SK-N-SH (cell line): ENCODE results near the gene GALM. TPM values are rescaled to one million over a fixed set of nuclear protein-coding genes. Genes with fewer than 3 reads are reported as not detected.
"Not testable (repeated sequence)": the region's sequence is repeated elsewhere in the genome, so short reads cannot be mapped to it uniquely, and the experiment has no call there.

ENCODE experiments used
- CTCF ChIA-PET: fragments of 300-600, 350-600 bp; formaldehyde crosslinking; extraction: SDS; loops from one replicate; lab custom pipeline; 2021; lab: Yijun Ruan, JAX
- POLR2A ChIA-PET: fragments of 350-600 bp; sonication (Branson Sonifier 250); formaldehyde crosslinking; extraction: SDS; loops from one replicate; lab custom pipeline; 2020; ENCODE audit warnings: antibody characterized with exemption, inconsistent platforms; lab: Yijun Ruan, JAX
- DNase-seq: peaks from one replicate; pipeline ENCODE4 v3.0.0; 2012
- H2AFZ ChIP-seq: fragments of 200-600 bp; sonication (generic); 2 replicates; pipeline ENCODE4 v1.8.1; 2016; ENCODE audit warnings: antibody characterized with exemption, mild to moderate bottlenecking, low read depth
- H3F3A ChIP-seq: fragments of 200-600 bp; sonication (generic); replicated peaks from 2 replicates; pipeline ENCODE3; 2016; ENCODE audit warnings: antibody characterized with exemption, mild to moderate bottlenecking; ENCODE audit not compliant: insufficient read depth
- H3K27ac ChIP-seq, 2 experiments: fragments of 200-500 bp in 1 of 2; fragments of 200-600 bp in 1 of 2; sonication (Bioruptor generic) in 1 of 2; sonication (generic), shearing (Covaris generic) in 1 of 2; 2 replicates each; pipeline versions ENCODE4 v1.5.1 to v1.6.1; 2014 to 2016; ENCODE audit warnings: low read depth in 2 of 2, inconsistent platforms in 1 of 2, low read length in 1 of 2, mild to moderate bottlenecking in 1 of 2, mixed read lengths in 1 of 2
- H3K27me3 ChIP-seq: fragments of 200-600 bp; sonication (generic), shearing (Covaris generic); 2 replicates; pipeline ENCODE4 v1.6.1; 2016; ENCODE audit warnings: mixed run types; ENCODE audit not compliant: insufficient read depth
- H3K36me3 ChIP-seq, 2 experiments: fragments of 200-500 bp in 1 of 2; fragments of 200-600 bp in 1 of 2; sonication (Bioruptor generic) in 1 of 2; sonication (generic) in 1 of 2; replicated peaks in 1 of 2; 2 replicates each; pipeline versions ENCODE3 to v1.5.1; 2014 to 2016; ENCODE audit warnings: low read length in 1 of 2, mild to moderate bottlenecking in 1 of 2; ENCODE audit not compliant: insufficient read depth in 2 of 2, control insufficient read depth in 1 of 2
- H3K4me1 ChIP-seq, 2 experiments: fragments of 200-500 bp in 1 of 2; fragments of 200-600 bp in 1 of 2; sonication (Bioruptor generic) in 1 of 2; sonication (generic), shearing (Covaris generic) in 1 of 2; 2 replicates each; pipeline versions ENCODE4 v1.5.1 to v1.6.1; 2014 to 2016; ENCODE audit warnings: low read depth in 1 of 2, low read length in 1 of 2, mixed run types in 1 of 2; ENCODE audit not compliant: insufficient read depth in 2 of 2, control insufficient read depth in 1 of 2
- H3K4me2 ChIP-seq: fragments of 200-600 bp; sonication (generic), shearing (Covaris generic); 2 replicates; pipeline ENCODE4 v1.6.1; 2017; ENCODE audit warnings: mixed run types
- H3K4me3 ChIP-seq, 2 experiments: fragments of 200-500 bp in 1 of 2; fragments of 200-600 bp in 1 of 2; sonication (Bioruptor generic) in 1 of 2; sonication (generic), shearing (Covaris generic) in 1 of 2; 2 replicates each; pipeline versions ENCODE4 v1.5.1 to v1.8.1; 2014 to 2016; ENCODE audit warnings: low read depth in 2 of 2, inconsistent platforms in 1 of 2, low read length in 1 of 2, mild to moderate bottlenecking in 1 of 2, mixed read lengths in 1 of 2, moderate library complexity in 1 of 2
- H3K79me2 ChIP-seq: fragments of 200-600 bp; sonication (generic); 2 replicates; pipeline ENCODE4 v1.8.1; 2017; ENCODE audit warnings: mild to moderate bottlenecking; ENCODE audit not compliant: insufficient read depth
- H3K9ac ChIP-seq: fragments of 200-600 bp; sonication (generic); 2 replicates; pipeline ENCODE4 v1.6.1; 2017; ENCODE audit warnings: mixed run types
- H3K9me2 ChIP-seq: fragments of 200-600 bp; sonication (generic); 2 replicates; pipeline ENCODE4 v1.6.1; 2017; ENCODE audit warnings: mixed run types
- H3K9me3 ChIP-seq: fragments of 200-600 bp; sonication (generic); 2 replicates; pipeline ENCODE4 v1.6.1; 2017; ENCODE audit warnings: mixed run types, mild to moderate bottlenecking, moderate library complexity
- H4K20me1 ChIP-seq: fragments of 200-600 bp; sonication (generic); 2 replicates; pipeline ENCODE4 v1.6.1; 2017; ENCODE audit warnings: mild to moderate bottlenecking, mixed run types; ENCODE audit not compliant: insufficient read depth
- CHD2 ChIP-seq: fragments of 150-350 bp; IDR thresholded peaks from 2 replicates; pipeline ENCODE4 v1.6.1; 2018; ENCODE audit warnings: low read length; ENCODE audit not compliant: partially characterized antibody
- ELF1 ChIP-seq: IDR thresholded peaks from 2 replicates; pipeline ENCODE4 v1.4.0; 2012
- EZH2phosphoT487 ChIP-seq: fragments of 200-600 bp; sonication (generic); IDR thresholded peaks from 2 replicates; pipeline ENCODE4 v1.6.1; 2017; ENCODE audit warnings: low read depth, mixed run types, mild to moderate bottlenecking, antibody characterized with exemption, moderate library complexity, borderline replicate concordance
- FOXJ3 ChIP-seq: sonication (generic); formaldehyde crosslinking; IDR thresholded peaks from 2 replicates; pipeline ENCODE4 v1.5.1; 2020; ENCODE audit warnings: mild to moderate bottlenecking, missing genetic modification reagents
- GATA2 ChIP-seq: sonication (generic); formaldehyde crosslinking; IDR thresholded peaks from 2 replicates; pipeline ENCODE4 v1.5.0; 2020; ENCODE audit warnings: mild to moderate bottlenecking, missing genetic modification reagents
- NFIC ChIP-seq: IDR thresholded peaks from 2 replicates; pipeline ENCODE4 v1.4.0; 2012; ENCODE audit warnings: borderline replicate concordance
- POLR2AphosphoS5 ChIP-seq: IDR thresholded peaks from 2 replicates; pipeline ENCODE4 v1.6.1; 2012; ENCODE audit warnings: low read depth, low read length
- RCOR1 ChIP-seq: fragments of 150-350 bp; IDR thresholded peaks from 2 replicates; pipeline ENCODE4 v1.6.1; 2017; ENCODE audit warnings: antibody characterized with exemption, low read length
- SMC3 ChIP-seq: IDR thresholded peaks from 2 replicates; pipeline ENCODE4 v1.6.1; 2012; ENCODE audit warnings: low read depth, low read length, improper control_type of control experiment
- TCF12 ChIP-seq: IDR thresholded peaks from 2 replicates; pipeline ENCODE4 v1.4.0; 2012
- TEAD4 ChIP-seq: IDR thresholded peaks from 2 replicates; pipeline ENCODE4 v1.4.0; 2012; ENCODE audit warnings: mild to moderate bottlenecking, borderline replicate concordance; ENCODE audit not compliant: insufficient read depth
- ZBTB33 ChIP-seq: IDR thresholded peaks from 2 replicates; pipeline ENCODE4 v1.4.0; 2012; ENCODE audit warnings: low read depth, borderline replicate concordance
- WGBS: methylation state at CpG from one replicate; pipeline ENCODE4 v1.1.6; 2017; ENCODE audit warnings: low lambda C conversion rate; 5-methylcytosine and 5-hydroxymethylcytosine counted together
- polyA plus RNA-seq, 3 experiments: library from polyadenylated mRNA; depleted of rRNA; stranded (reverse); fragments of >200 nt; gene quantifications; 2 replicates each; pipeline ENCODE4 v1.2.3, GENCODE V29; 2012
- TF ChIP-seq, protein P1 (sequence below): IDR thresholded peaks from 2 replicates; pipeline ENCODE4 v1.6.1; 2012; ENCODE audit warnings: mild to moderate bottlenecking, low read depth, low read length, moderate library complexity
- TF ChIP-seq, protein P2 (sequence below): fragments of 150-350 bp; IDR thresholded peaks from 2 replicates; pipeline ENCODE4 v1.6.1; 2016; ENCODE audit warnings: mild to moderate bottlenecking, low read depth, low read length
- TF ChIP-seq, protein P3 (sequence below): IDR thresholded peaks from 2 replicates; pipeline ENCODE4 v1.4.0; 2012; ENCODE audit warnings: low read depth

The GALM gene
- polyA plus RNA-seq, 1 of the 3 experiments (the other 2 are of a cell fraction), result 17.9 TPM

- peaks cover 0 to 10% of the 10 kb centered on the region in 2 experiments; a peak in 2 of 4 replicates for H3K4me1 ChIP-seq
- TF ChIP-seq RCOR1, result no peak
- TF ChIP-seq, all 33 proteins: peak for 0
- Histone ChIP-seq H3K4me3 (no peak overlapping the region), H3K27ac (no peak overlapping the region), H3K9me3 (no peaks in the 10 kb centered on the region), H3K4me2 (no peak overlapping the region), H4K20me1 (no peaks in the 10 kb centered on the region), H3K27me3 (no peaks in the 10 kb centered on the region), H2AFZ (0 out of 2 replicates have a peak overlapping the region, but pooled peaks have one; percentile 41), H3K79me2 (no peaks in the 10 kb centered on the region), H3K9me2 (no peaks in the 10 kb centered on the region), H3F3A (peaks cover 10% of the 10 kb centered on the region), H3K9ac (no peak overlapping the region), H3K36me3 (no peaks in the 10 kb centered on the region)
- WGBS, result 89% methylated on average over 4 of the region's 4 CpGs
- DNase-seq, result no peak
- ChIA-PET CTCF (interaction anchor here (0.7 to 1.5 kb wide), 2 partner anchors 99 to 163 kb away, joined by 3 read pairs; no protein-coding TSS in a partner anchor), POLR2A (interaction anchor here (0.6 kb wide), 1 partner anchor 110 kb away, joined by 3 read pairs; no protein-coding TSS in a partner anchor)
These were observed 30.8 kb upstream of the GALM start for GRCh38 chr2:38635139-38635538.

DNA sequence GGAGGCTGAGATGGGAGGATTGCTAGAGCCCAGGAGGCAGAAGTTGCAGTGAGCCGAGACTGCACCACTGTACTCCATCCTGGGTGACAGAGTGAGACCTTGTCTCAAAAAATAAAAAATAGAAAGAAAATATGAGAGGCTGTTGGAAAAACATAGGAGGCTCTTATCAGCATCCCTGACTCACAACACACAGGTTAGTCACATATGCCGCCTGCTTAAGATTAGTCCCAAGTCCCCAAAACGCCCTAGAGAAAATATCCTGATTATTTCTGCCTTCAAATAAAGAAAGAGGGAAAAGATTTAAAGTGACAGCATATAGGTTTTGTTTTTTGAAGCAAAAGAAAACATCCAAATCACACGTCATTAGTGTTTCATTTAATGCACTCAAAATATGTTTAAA is 29.8 kb upstream of the GALM start:
- ChIA-PET POLR2A (no interaction called here), CTCF (interaction anchor here (0.7 kb wide), 1 partner anchor 12 kb away, joined by 3 read pairs; no protein-coding TSS in a partner anchor)
- Histone ChIP-seq H3F3A (peaks cover 10% of the 10 kb centered on the region), H2AFZ (no peak overlapping the region), H3K9me2 (no peaks in the 10 kb centered on the region), H3K79me2 (no peaks in the 10 kb centered on the region), H3K36me3 (no peaks in the 10 kb centered on the region), H3K4me2 (no peak overlapping the region), H3K9me3 (no peaks in the 10 kb centered on the region), H4K20me1 (no peaks in the 10 kb centered on the region), H3K27me3 (no peaks in the 10 kb centered on the region), H3K4me3 (no peak overlapping the region), H3K4me1 (peaks cover 0 to 10% of the 10 kb centered on the region in 2 experiments; a peak in 2 of 4 replicates), H3K9ac (no peak overlapping the region), H3K27ac (no peak overlapping the region)
- TF ChIP-seq, protein P1, sequence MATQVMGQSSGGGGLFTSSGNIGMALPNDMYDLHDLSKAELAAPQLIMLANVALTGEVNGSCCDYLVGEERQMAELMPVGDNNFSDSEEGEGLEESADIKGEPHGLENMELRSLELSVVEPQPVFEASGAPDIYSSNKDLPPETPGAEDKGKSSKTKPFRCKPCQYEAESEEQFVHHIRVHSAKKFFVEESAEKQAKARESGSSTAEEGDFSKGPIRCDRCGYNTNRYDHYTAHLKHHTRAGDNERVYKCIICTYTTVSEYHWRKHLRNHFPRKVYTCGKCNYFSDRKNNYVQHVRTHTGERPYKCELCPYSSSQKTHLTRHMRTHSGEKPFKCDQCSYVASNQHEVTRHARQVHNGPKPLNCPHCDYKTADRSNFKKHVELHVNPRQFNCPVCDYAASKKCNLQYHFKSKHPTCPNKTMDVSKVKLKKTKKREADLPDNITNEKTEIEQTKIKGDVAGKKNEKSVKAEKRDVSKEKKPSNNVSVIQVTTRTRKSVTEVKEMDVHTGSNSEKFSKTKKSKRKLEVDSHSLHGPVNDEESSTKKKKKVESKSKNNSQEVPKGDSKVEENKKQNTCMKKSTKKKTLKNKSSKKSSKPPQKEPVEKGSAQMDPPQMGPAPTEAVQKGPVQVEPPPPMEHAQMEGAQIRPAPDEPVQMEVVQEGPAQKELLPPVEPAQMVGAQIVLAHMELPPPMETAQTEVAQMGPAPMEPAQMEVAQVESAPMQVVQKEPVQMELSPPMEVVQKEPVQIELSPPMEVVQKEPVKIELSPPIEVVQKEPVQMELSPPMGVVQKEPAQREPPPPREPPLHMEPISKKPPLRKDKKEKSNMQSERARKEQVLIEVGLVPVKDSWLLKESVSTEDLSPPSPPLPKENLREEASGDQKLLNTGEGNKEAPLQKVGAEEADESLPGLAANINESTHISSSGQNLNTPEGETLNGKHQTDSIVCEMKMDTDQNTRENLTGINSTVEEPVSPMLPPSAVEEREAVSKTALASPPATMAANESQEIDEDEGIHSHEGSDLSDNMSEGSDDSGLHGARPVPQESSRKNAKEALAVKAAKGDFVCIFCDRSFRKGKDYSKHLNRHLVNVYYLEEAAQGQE, result no peak
- TF ChIP-seq ZBTB33 (no peak), TEAD4 (no peak), GATA2 (CRISPR knock-in tag) (no peak), FOXJ3 (CRISPR knock-in tag) (no peak), TCF12 (no peak), POLR2AphosphoS5 (no peak), RCOR1 (no peak), SMC3 (no peak), NFIC (no peak), CHD2 (no peak), EZH2phosphoT487 (no peak), ELF1 (no peak)
- TF ChIP-seq, protein P2, sequence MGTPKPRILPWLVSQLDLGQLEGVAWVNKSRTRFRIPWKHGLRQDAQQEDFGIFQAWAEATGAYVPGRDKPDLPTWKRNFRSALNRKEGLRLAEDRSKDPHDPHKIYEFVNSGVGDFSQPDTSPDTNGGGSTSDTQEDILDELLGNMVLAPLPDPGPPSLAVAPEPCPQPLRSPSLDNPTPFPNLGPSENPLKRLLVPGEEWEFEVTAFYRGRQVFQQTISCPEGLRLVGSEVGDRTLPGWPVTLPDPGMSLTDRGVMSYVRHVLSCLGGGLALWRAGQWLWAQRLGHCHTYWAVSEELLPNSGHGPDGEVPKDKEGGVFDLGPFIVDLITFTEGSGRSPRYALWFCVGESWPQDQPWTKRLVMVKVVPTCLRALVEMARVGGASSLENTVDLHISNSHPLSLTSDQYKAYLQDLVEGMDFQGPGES, result no peak
- TF ChIP-seq, protein P3, sequence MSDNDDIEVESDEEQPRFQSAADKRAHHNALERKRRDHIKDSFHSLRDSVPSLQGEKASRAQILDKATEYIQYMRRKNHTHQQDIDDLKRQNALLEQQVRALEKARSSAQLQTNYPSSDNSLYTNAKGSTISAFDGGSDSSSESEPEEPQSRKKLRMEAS, result no peak
- WGBS, result 84% methylated on average over 4 of the region's 4 CpGs
- DNase-seq, result no peak

DNA sequence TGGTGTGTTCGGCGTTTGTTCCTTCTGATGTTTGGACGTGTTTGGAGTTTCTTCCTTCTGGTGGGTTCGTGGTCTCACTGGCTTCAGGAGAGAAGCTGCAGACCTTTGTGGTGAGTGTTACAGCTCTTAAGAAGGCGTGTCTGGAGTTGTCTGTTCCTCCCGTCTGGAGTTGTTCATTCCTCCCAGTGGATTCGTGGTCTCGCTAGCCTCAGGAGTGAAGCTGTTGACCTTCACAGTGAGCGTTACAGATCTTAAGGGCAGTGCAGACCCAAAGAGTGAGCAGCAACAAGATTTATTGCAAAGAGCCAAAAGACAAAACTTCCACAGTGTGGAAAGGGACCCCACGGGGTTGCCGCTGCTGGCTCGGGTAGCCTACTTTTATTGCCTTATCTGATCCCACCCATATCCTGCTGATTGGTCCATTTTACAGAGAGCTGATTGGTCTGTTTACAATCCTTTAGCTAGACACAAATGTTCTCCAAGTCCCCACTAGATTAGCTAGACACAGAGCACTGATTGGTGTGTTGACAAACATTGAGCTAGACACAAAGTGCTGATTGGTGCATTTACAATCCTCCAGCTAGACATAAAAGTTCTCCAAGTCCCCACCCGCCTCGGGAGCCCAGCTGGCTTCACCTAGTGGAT is 23.4 kb upstream of the GALM start:
- H3K4me1 ChIP-seq, DNase-seq, POLR2A ChIA-PET, H3K4me2 ChIP-seq, H3K36me3 ChIP-seq, H4K20me1 ChIP-seq, H3K79me2 ChIP-seq, H3K27ac ChIP-seq, H2AFZ ChIP-seq, H3K27me3 ChIP-seq, H3K9me3 ChIP-seq, H3F3A ChIP-seq, CTCF ChIA-PET, H3K9me2 ChIP-seq, H3K4me3 ChIP-seq, H3K9ac ChIP-seq: not testable (repeated sequence)
- 89% methylated on average over 14 of the region's 14 CpGs for WGBS
